SK-N-SH treated with all-trans-retinoic acid at 6 μM for 48 hours (cell line): ENCODE data around the gene PEAK3.

ENCODE experiments used
- RARB ChIP-seq: fragments of 250-450 bp; sonication (Bioruptor Pico); IDR thresholded peaks from 2 replicates; pipeline ENCODE4 v1.8.0; 2021; ENCODE audit warnings: mild to moderate bottlenecking, moderate library complexity
- TF ChIP-seq, protein P1 (sequence below): fragments of 250-450 bp; sonication (Bioruptor Pico); IDR thresholded peaks from 2 replicates; pipeline ENCODE4 v1.8.0; 2020; ENCODE audit warnings: mild to moderate bottlenecking, moderate library complexity, borderline replicate concordance

DNA sequence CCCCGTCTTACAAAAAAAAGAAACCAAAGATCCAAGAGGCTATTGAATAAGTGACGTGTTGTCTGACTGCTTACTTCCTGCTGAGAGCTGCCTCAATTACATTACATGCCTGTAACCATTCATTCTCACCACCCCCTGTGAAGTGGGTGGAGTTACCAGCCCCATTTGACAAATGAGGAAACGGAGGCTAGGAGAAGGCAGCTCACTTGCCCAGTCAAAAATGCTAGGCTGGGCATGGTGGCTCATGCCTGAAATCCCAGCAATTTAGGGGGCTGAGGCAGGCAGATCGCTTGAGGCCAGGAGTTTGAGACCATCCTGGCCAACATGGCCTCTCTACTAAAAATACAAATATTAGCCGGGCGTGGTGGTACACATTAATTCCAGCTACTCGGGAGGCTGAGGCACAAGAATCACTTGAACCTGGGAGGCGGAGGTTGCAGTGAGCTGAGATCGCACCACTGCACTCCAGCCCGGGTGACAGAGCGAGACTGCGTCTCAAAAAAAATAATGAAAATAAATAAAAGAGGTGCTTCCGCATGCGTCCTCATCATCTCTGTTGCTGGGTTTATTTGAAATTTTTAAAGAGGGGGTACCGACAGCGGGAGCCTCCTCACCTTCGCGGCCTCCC is 45.9 kb upstream of the PEAK3 start:
- TF ChIP-seq RARB (CRISPR knock-in tag), result no peak
- TF ChIP-seq, protein P1, sequence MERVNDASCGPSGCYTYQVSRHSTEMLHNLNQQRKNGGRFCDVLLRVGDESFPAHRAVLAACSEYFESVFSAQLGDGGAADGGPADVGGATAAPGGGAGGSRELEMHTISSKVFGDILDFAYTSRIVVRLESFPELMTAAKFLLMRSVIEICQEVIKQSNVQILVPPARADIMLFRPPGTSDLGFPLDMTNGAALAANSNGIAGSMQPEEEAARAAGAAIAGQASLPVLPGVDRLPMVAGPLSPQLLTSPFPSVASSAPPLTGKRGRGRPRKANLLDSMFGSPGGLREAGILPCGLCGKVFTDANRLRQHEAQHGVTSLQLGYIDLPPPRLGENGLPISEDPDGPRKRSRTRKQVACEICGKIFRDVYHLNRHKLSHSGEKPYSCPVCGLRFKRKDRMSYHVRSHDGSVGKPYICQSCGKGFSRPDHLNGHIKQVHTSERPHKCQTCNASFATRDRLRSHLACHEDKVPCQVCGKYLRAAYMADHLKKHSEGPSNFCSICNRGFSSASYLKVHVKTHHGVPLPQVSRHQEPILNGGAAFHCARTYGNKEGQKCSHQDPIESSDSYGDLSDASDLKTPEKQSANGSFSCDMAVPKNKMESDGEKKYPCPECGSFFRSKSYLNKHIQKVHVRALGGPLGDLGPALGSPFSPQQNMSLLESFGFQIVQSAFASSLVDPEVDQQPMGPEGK (CRISPR knock-in tag), result no peak
